Forelimb muscle (tissue), 1 donor: ENCODE data around the gene CPE. TPM values are rescaled to one million over a fixed set of nuclear protein-coding genes. Genes with fewer than 3 reads are reported as not detected.

Source experiments
- DNase-seq: peaks from one replicate; pipeline ENCODE4 v3.0.0-alpha.2; 2013; ENCODE audit warnings: low read depth
- polyA plus RNA-seq: library from polyadenylated mRNA; unstranded; fragments of 120-200 nt; gene quantifications from one replicate; pipeline ENCODE4 v1.2.1, GENCODE V29; 2013; ENCODE audit not compliant: insufficient read length

Gene CPE
- polyA plus RNA-seq, 1 donor, result 60.6 TPM

DNA sequence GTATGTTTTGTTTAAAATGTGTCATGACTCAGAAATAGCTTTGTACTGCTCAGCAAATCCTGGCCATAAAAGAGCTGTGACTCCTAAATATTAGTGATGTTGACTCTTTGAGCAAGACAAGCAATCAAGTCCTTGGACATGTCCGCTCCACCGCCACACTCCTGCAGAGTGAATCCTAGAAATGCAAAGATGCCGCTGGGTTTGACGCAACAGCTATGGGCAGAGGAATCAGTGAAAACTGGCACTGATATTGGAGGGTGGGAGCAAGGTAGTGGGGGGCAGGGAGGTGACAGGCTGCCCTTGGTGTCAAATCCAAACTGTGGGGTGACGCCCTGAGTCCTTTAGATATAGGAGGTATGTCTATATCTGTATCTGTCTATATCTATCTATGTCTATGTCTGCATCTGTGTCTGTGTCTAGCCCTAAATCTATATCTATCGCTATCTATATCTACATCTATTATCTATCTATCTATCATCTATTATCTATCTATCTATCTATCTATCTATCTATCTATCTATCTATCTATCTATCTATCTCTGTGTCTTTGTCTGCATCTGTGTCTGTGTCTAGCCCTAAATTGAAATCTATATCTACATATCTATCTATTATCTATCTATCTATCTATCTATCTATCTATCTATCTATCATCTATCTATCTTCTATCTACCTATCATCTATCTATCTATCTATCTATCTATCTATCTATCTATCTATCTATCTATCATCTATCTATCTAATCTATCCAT is 129.7 kb downstream of the CPE start:
- no peak for DNase-seq

DNA sequence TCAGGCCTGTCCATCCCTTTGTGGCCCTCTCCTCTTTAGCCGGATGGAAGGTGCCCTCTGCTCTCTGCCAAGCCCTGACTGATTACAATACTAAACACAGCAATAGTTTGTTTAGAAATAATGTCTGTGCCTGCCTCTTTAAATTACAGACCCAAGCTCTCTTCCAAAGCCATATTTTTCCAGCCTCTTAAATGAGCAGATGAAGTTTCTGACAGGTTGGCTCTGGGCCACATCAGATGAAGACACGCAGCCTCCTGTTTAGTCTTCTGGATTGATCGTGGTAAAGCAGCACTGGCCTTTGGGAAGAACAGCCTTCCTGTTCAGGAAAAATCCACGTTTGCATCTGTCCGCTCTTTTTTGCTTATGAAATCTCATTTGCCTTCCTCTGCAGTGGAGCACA is 133.6 kb downstream of the CPE start:
- no peak for DNase-seq

DNA sequence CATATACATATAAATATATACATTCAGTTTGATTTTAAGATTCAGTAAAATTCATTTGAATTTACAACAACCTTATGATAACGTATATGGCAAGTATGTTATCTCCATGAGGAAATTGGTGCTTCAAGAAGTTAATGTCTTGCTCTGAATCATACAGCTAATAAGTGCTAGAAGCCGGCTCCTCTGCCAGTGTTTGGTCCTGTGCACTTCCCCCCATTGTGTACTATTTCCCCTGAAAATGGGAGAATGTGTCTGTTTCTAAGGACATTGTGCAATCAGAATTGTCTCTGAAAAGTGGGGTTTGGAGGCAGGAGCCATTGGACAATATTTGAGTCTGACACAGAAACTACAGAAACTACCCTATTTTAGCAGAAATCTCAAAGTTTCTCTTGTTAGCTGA is 135.9 kb downstream of the CPE start:
- no peak for DNase-seq

DNA sequence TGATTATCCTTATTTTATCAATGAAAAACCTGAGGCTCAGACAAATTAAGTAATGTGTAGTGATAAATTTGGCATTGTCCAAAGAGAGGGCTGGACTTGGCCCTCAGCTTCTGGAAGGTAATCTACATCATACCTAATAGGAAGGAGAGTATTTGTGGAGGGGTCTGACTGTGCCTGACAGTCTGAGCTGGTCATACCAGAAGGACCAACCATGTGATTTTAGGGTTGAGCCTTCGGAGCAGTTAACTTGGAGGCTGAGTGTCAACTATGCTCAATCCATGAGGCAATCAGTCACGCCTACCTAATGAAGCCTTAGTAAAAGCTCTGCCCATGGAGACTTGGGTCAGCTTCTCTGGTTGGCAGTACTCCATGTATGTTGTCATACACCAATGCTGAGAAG is 136.4 kb downstream of the CPE start:
- no peak for DNase-seq

DNA sequence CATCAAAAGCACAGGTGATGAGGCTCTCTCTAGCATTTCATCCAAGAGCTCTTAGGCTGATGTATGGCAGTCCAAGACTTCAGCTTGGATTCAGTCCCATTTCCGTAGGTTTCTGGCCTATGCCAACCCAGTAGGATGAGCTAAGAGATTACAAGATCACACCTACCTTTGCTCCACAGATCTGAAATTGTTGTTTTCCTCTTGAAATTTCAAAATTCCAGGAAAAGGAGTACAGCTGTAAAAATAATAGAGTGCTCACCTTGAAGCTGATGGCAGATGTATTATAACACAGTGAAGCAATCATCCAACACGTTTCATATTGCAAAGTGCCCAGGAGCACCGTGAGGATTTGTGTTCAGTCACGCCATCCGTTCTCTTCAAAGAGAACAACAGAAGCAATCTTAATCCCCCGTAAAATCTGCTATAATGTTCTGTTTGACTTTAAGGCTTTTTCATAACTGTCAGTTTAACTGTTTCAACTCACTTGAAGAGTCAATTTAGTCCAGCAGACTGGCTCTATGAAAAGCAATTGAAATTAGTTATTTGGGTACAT is 137.5 kb downstream of the CPE start:
- no peak for DNase-seq

DNA sequence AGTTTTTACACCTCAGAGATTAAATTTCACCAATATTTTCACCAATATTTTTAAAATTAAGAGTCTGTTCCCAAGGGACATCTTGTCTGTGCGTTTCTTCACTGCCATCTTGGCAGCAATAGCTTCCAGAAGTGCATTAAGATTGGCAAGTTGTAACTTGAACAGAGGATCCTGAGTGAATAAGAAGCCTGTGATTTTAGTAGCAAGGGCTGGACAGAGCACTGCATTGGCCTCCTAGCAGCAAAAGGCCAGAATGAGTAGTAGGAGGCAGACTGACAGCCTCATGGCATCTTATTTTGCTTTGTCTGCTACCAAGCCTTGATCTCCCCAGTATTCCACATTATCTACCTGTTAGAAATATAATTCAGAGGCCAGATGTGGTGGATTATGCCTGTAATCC is 138.4 kb downstream of the CPE start:
- no peak for DNase-seq

DNA sequence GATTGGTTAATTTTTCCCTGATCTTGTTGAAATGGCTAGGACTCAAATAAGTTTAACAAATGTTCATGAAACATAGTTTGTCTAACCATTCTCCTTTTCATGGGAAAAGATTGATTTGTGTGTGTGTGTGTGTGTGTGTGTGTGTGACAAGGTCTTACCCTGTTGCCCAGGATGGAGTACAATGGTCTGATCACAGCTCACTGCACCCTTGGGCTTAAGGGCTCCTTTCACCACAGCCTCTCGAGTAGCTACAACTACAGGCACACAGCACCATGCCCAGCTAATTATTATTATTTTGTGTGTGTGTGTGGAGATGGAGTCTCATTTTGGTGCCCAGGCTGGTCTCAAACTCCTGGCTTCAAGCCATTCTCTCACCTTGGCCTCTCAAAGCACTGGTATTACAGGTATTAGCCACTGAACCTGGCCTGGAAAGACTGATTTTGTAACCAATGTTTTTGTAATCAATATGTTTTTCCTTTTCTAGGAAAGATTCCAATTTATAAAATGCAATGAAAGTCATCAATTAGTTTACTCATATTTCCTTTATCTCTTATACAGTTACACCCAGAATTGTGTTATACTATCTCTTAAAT is 139.3 kb downstream of the CPE start:
- no peak for DNase-seq

DNA sequence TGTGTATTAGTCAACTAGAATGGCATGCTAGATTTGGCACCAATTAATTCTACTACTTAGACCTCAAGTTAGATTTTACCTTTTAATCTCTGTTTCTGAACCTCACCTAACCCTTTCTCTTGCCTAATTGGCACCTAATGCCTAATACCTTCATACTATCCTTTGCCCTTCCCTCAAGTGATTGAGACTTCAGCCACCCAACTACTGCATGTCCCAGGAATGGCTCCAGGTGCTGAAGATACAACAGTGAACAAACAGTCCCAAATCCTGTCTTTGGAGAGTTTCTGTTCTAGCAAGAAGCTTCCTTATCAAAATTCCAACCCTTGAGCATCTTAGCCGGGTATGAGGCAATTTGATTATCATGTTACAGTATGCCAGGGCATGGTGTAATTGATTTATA is 139.9 kb downstream of the CPE start:
- DNase-seq, result no peak

DNA sequence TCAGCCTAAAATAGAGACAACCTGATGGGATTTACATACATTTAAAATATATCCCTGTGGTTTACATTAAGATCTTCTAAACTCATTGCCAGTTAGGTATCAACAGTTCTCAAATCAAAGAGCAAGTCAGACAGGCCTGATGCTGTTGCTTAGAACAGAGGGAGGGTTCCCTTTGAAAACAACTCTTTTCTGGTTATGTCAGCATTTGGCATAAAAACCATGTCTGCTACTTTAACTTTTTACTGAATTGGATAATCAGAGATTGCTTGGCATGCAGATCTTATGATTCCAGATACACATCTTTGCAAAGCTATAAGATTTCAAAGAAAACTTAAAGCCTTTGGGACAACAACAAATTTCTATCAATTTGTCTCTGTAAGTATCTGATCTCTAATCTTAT is 140.8 kb downstream of the CPE start:
- DNase-seq, result no peak

DNA sequence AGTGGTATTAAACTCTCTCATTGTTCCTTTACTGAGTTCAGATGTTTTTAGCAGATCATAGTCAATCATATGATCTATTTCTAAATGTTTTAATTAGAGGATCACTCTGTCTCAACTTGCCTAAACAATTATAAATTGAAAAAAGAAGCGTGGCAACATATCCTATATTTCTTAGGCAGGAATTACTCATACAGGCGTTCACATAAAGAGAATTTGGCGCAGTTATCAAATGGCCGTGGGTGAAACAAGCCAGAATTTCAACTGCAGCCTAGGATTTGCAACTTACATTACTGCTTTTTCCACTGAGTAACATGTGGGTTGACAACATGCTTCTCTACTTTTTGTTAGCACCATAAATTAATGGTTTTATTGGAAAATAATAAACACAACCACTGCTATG is 141.3 kb downstream of the CPE start:
- DNase-seq, result no peak

DNA sequence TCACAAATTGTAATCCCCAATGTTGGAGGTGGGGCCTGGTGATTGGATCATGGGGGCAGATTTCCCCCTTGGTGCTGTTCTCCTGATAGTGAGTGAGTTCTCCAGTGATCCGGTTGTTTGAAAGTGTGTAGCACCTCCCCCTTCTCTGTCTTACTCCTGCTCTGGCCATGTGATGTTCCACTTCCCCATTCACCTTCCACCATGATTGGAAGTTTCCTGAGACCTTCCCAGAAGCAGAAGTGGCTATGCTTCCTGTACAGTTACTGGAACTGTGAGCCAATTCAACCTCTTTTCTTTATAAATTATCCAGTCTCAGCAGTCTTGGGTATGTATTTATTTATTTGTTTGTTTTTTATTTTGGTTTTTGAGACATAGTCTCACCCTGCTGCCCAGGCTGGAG is 143.2 kb downstream of the CPE start:
- no peak for DNase-seq

DNA sequence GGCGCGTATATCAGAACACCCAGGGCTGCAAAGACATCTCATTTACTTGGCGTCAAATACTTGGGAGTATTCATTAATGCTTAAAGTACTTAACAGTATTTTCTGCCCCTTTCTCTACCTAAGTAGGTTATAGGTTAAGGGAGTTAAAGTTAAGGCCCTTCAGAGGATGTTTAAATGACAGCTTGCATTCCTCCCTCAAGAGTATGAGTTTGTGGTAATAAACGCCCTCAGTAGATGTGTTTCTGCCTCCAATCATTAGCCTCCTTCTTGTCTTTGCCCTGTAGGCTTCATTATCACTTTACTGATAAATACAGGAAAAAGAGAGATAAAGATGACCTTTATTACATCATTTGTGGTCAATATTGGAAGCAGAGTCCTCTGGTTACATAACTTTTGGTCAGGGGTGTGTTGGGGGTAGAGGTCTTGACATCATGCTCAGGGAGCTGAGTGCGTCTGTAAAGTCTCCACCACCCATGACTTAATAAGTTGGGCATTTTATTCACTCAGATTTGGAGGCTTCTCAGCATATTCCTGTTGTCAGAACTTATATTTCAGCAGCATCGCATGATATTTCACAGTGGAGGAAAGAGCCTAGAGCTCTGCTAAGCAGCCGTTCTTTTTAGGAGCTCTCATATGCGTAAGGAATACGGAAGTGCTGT is 145.9 kb downstream of the CPE start:
- no peak for DNase-seq

DNA sequence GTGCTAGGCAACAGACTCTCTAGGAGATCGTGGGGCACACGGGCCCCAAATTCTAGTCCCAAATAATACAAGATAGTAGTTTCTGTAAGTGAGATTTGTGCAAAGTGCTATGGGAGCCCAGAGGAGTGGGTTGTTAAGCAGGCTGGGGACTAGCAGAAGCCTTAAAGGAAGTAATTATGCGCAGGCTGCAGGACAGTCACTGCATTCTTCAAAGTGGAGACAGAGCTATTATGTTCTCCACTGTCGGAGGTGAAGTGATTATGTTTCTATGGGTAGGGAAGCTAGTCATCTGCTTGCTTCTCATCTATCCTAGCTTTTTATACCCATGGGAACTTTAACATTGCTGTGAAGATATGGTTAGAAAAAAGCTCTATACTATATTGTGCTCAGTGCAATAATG is 154.2 kb downstream of the CPE start:
- no peak for DNase-seq

DNA sequence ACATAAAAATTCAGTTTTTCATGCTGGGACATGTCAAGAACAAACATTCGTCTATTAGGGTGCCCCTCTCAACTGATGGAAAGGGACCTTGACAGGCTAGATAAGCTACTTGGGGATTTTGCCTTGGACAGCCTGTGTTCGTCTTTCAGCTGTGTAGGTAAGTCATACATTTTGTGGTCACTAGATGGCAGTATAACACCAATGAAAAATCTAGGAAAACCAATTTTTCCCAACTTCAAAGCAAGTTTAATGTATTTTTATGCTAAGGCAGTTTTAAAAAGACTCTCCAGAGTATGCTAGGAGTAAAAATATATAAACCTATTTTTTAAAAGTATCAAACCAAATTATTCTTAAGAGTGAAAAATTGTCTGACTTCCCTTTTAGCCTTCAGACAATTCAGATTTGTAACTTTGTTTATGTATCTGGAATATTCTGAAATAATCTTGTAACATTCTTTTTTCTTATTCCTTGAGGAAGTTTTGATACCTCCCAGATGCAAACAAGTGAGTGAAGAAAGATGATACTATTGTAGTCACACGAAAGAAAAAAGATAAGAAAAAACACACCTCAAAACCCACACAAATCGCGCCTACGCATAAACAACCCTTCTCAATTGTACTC is 158.3 kb downstream of the CPE start:
- DNase-seq, result peak; percentile 55

DNA sequence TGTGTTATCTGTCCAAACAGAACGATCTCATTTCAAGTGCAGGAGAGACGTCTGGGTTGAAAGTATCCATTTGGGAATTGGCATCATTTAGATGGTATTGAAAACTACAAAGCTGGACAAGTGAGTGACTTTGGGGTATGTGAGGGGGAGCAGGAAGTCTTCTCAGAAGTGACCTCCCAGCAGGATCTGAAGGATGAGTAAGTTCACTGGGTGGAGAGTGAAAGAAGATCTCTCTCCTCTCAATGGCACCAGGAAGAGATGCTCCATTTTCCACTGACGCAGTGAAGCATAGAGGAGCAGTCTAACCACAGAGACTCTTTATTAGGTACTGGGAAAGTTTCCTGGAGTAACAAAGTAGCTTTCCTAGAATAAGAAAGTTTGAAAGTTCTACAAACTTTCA is 161.0 kb downstream of the CPE start:
- DNase-seq, result no peak

DNA sequence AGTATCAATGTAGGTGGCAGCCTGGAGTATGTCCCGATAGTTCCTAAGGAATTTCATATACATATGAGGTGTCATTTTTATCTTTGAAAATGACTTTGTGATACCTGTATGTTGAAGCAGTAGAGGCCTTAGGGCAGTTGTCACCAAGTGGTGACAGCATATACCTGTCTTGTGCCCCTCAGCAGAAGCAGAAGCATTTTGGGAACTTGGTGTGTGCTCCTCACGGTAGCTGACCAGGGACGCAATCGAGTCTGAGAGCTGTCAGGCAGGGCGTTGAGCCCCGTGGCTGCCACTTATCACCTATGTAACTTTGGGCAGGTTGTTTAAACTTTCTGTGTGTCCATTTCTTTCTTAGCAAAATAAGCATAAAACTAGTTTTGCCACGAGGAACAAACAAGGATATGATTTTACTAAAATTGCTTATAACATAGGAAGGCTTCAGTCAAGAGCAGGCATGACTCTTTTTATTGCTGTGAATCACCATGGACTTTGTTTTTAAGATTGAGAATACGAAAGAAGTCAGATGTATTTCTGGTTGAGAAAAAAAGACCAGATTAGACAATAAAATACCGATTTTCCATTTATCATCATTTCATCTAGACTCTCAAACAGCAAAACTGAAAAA is 161.5 kb downstream of the CPE start:
- DNase-seq, result no peak

DNA sequence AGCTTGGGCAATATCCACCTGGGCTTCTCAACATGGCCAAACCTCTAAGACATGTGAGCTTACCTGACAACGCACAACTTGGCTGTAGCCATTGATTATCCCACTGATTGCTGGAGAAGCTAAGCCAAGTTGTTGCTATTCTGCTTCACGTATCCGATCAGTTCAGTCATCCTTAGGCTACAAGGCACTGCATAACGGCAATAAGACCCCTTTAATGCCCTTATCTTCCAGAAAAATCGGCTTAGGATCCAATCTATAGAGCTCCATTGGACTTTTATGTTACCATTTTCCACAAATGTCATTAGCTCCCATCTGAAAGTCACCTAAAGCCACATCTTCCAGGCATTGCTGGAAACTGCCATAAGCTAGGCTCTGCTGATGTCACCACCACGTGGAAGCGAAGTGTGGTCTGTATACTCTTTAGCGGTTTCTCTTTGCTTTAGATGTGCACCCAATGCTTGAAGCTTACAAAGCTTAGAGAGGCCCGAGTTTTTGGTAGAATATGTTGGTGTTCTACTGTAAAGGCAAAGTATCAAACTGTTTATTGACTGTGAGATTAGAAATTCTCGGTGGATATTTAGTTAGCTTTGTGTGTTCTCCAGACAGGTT is 163.1 kb downstream of the CPE start:
- no peak for DNase-seq

DNA sequence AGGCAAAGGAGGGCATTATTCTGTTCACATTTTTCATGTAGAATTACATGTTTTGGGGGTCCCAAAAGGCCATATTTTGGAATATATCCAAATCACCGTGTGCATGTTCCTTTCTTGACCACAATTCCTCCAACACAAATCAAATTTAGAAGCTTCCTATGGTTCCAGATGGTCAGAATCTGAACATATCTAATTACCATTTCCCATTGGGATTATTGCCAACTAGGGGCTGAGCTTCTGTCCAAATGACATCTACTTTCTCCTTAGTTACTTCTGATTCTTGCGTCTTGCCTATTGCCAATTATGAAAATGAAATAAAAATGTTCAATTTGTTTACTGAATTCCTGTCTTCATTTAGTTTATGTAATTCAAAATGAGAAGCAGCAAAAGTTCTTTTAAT is 163.7 kb downstream of the CPE start:
- DNase-seq, result no peak
